Endometrial microvascular endothelial cells (primary cell): Measurements from ENCODE around the gene TCL1A. TPM values are rescaled to one million over a fixed set of nuclear protein-coding genes. Genes with fewer than 3 reads are reported as not detected.
"Not testable (repeated sequence)": the region's sequence is repeated elsewhere in the genome, so short reads cannot be mapped to it uniquely, and the experiment has no call there.

ENCODE experiments used
- in situ Hi-C: cut with HindIII; loops from 2 replicates; pipeline ENCODE4 v1.10.0; 2017; ENCODE audit warnings: low sequenced_read_pairs, low pct_unique_long_range_greater_than_20kb; ENCODE audit errors: inconsistent ontology term
- total RNA-seq: library from RNA; depleted of rRNA; stranded (reverse); fragments of >200 nt; gene quantifications from one replicate; pipeline ENCODE4 v1.2.3, GENCODE V29; 2015; ENCODE audit errors: inconsistent ontology term

Gene TCL1A, protein sequence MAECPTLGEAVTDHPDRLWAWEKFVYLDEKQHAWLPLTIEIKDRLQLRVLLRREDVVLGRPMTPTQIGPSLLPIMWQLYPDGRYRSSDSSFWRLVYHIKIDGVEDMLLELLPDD
- not detected for total RNA-seq

DNA sequence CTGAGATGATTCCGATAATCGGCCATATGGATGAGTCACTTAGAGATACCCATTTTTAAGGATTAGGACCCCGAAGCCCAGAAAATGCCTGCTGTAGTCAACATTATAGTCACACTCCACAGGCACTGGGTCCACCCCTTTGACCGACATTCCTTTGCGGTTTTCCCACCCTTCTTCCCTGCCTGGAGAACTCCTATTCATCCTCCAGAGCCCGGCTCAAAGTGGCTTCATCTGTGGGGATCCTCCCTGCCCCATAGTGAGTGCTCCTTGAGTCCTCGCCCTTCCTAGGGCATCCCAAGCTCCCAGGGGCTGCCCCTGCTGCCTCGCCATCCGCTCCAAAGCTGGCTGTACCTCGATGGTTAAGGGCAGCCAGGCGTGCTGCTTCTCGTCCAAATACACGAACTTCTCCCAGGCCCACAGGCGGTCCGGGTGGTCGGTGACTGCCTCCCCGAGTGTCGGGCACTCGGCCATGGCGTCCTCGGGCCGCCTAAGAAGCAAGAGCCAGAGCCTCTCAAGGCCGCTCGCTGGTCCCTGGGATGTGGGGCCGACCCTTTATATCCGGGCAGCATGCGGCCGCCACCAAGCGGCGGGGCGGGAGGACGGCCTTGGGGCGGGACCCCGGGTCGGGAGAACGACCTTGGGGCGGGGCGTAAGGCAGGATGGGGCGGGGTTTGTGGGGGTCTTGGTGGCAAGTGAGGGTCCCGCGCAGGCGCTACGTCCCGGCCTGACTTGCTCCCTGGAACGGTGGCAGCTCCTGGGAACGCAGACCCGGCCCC is at the start of gene TCL1A:
Gene TCL1A (minus strand): TSS at position 530 of the 776 bp plus-strand sequence. CDS start 59 bp downstream, at position 471.
- in situ Hi-C loops: no loop called here

DNA sequence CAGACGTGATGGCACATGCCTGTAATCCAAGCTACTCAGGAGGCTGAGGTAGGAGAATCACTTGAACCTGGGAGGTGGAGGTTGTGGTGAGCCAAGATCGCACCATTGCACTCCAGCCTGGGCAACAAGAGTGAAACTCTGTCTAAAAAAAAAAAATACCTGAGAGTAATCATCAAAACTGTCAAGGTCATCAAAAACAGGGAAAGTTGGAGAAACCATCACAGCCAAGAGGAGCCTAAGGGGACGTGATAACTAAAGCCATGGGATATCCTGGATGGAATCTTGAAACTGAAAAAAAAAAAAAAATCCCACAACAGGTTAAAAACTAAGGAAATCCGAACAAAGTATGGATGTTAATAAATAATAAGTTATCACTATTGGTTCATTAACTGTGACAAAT is 49.1 kb upstream of the TCL1A start:
- in situ Hi-C loops: not testable (repeated sequence)

DNA sequence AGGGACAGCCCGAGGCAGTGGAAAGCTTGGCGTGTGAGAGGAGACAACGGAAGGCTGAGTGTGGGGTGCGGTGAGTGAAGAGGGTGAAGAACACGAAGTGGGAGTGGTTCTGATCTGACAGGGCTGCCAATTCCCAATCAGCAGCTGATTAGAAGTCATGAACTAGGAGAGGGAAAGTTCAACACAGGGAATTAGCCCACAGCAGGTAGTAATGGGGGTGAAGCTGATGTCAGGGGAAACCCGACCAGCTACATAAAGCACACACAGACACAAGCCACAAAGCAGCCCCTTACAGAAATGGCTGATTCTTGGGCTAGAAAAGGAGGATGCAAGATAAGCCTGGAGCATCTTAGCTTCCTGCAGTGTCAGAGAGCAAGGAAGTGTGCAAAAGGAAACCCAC is 47.5 kb upstream of the TCL1A start:
- in situ Hi-C loops: no loop called here

DNA sequence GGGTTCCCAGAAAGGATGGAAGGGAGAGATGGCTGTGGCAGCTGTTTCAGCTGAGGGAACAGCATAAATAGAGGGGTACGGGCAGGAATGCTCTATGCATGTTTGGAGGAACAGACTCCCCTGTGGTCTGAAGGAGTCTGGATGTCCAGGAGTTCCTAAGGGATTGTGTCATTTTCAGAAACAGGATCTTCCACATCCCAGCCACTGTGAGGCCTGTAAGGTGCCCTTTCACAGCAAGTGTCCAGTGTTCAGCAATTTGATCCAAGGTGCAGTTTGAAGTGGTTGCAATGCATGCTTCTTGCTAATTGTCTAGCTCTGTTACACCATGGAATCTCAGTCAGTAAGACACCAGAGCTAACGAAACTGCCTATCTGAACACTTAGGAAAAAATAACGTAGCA is 46.7 kb upstream of the TCL1A start:
- in situ Hi-C loops: no loop called here

DNA sequence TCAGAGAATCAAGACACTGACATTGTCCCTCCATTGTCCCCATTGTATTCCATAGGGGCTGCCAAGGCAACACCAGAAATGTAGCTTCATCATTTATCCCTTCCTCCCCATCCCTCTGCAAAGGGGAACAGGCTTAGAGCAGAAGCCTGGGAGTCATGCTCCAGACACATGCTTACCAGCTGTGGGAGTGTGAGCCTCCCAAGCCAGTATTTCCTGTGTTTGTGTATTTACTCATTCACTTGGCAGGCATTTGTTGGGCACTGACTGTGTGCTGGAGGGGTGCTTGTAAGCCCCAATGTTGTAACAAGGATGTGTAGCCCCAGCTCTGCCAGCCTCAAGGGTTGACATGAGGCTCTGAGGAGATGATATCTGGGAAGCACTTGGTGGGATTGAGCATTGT is 46.0 kb upstream of the TCL1A start:
- in situ Hi-C loops: no loop called here

DNA sequence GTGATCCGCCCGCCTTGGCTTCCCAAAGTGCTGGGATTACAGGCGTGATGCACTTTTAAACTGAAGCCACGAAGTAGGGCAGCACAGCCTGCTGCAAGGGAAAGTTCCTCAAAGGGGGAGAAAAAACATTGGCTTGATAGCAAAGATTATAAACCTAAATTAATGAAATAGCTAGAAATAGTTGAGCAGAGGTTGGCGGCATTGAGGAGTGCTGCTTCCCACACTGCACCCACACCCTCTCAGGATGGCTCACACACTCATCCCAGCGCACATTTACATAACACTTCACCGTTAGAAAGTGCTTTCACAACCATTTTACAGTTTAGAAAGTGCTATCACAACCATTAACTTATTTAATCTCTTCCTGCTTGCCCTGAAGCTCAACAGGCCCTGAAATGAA is 44.4 kb upstream of the TCL1A start:
- in situ Hi-C loops: no loop called here

DNA sequence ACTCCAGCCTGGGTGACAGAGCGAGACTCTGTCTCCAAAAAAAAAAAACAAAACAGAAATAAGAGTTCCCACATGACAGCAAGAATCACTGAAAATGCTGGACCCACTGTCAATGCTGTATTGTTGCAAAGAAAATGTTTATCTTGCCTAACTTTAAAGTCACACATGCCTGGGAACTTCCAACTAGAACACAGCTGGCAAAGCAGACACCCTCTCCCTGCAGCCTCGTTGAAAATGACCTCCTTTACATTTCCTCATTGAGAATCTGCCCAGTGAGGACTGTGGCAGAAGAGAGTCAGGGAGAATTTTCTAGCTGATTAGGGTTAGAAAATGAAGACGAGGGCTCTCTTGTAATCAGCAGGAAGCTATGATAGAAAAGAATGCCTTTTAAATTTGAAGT is 42.8 kb upstream of the TCL1A start:
- in situ Hi-C loops: no loop called here

DNA sequence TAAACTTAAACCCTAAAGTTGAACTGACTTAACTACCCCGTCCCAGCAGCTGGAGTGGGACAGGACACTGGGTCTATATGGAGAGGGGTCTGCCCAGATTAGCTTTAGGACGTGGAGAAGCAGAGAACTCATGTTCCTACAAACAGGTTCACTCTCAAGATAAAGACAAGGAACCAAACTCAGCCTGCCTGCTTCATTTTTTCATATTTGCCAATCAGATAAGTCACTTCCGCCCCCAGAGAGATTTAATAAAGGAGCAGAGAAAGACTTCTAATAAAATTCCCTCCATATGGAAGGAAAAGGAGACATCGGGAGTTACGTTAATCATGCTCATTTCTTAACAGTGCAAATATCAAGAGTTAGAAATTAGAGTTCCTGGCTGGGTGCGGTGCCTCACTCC is 42.2 kb upstream of the TCL1A start:
- in situ Hi-C loops: no loop called here

DNA sequence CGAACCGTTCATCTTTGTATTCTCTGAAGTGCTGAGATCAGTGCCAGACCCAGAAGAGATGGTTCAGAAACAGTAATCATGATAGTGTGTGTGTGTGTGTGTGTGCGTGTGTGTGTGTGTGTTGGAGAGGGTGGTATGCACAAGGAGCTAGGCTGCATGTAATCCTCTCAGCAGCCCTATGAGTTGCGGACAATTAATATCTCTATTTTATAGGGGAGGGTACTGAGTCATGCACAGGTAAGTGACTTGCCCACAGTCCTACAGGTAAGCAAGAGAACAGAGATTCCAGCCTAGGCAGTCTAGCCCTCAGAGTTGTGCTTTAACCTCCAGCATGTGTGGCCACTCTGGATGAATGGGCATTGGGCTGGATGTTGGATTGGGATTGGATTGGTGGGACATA is 27.9 kb upstream of the TCL1A start:
- in situ Hi-C loops: no loop called here

DNA sequence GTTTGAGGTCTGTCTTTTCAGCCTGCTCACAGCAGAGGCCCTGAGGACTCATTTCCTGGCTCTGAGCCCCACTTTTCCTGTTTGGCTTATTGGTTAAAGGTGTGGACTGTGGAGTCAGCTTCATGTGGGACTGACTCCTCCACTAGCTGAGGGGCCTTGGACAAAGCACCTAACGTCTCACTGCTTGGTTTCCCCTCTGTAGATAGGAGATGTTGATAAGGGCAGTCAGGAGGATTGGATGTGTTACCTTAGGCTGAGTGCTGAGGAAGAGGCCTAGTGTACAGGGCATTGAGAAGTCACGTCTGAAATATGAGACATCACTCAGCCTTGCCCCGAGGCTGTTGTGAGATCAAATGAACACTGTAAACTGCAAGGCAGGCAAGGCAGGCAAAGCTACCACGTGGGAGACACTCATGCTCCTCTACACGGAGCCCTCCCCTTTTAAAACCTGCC is 27.1 kb upstream of the TCL1A start:
- in situ Hi-C loops: no loop called here

DNA sequence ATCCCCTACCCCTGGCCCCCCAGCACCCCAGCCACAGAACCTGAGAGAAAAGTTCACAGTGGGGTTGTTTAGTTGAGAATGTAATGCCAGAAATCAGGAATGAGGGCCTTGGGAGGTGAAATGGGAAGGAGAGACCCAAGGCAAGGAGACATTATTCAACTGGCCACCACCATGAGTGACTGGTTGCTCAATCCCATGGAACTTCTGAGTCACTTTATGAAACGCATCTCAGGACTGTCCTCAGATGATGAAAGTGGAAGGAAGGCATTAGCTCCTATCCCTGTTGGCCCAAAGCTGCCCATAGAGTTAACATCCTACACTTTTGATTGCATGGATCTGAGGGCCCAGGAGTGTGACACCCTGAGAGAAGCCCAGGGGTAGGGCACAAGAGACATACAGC is 25.4 kb upstream of the TCL1A start:
- in situ Hi-C loops: no loop called here

DNA sequence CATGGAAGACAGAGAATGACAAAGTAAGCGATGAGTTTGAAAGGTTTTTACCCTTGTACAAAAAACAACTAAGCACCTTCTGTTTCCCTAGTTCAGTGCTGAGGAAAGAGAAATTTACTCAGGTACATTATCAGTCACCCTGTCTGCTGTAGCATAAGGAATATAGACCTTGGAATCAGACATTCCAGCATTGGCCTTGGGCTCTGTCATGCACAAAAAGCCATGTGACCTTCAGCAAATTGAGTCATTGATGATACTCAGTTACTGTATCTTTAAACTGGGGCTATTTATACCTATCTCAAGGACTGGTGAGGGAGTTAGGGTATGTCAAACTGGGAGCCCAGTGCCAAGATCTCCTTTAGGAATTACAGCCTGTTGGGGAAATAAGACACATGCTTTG is 19.3 kb upstream of the TCL1A start:
- in situ Hi-C loops: no loop called here

DNA sequence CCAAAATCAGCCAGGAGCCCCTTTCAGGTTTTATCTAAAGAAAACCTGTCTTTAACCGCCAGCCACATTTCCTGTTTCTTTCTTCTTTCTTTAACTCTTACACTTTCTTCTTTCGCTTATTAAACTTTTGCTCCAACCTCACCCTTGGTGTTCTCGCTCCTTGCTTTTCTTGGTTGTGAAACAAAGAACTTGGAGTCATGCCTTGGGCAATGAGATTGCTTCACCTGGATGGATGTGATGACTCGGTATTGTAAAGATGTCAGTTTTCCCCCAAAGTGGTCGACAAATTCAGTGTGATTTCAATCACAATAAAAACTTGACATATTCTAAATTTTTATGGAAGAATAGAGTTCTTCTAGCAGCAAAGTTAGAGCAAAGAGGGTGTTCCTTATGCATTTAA is 16.2 kb upstream of the TCL1A start:
- in situ Hi-C loops: no loop called here

DNA sequence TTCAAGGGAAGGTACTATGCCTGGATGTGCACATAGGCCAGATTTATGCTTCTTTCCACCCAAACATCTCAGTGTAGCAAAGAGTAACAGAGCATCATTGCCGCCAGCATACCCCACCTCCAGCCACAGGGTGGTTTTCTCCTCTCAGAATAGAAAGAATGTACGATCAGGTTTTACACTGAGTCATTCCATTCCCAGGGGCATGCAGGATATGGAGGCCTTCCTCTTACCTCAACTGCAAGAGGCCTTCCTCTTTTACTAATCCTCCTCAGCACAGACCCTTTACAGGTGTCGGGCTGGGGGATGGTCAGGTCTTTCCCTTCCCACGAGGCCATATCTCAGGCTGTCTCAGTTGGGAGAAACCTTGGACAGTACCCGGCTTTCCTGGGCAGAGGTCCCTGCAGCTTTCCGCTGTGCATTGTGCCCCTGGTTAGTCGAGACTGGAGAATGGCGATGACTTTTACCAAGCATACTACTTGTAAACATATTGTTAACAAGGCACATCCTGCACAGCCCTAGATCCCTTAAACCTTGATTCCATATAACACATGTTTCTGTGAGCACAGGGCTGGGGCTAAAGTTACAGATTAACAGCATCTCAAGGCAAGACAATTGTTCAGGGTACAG is 15.6 kb upstream of the TCL1A start:
- in situ Hi-C loops: not testable (repeated sequence)

DNA sequence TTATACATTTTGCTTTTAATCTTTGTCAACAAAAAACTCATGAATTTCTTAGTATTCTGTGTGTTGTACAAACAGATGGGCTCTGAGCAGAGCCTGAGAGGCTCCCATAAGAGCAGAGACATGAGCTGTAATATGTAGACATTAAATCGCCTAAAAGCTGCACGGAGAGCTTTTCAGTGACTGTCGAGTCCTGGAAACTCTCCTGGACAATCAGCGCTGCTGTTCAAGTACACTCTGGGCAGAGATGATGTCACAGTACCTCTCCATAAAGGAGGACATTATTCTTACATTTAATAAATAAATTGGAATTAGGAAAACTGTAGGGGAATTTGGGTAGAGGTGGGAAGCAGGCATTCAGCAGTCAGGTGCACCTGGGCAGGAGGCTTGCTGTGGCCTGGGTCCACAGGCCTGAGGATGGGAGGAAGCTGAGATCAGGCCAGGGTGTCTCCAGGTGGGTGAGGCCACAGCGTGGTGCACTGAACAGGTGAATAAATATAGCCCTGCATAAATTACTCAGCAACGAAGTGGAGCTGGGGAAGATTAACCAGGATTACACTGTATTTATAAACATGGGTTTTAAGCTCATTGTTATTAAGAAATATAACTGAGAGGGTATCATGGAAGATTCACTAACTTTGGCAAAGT is 13.3 kb upstream of the TCL1A start:
- in situ Hi-C loops: no loop called here

DNA sequence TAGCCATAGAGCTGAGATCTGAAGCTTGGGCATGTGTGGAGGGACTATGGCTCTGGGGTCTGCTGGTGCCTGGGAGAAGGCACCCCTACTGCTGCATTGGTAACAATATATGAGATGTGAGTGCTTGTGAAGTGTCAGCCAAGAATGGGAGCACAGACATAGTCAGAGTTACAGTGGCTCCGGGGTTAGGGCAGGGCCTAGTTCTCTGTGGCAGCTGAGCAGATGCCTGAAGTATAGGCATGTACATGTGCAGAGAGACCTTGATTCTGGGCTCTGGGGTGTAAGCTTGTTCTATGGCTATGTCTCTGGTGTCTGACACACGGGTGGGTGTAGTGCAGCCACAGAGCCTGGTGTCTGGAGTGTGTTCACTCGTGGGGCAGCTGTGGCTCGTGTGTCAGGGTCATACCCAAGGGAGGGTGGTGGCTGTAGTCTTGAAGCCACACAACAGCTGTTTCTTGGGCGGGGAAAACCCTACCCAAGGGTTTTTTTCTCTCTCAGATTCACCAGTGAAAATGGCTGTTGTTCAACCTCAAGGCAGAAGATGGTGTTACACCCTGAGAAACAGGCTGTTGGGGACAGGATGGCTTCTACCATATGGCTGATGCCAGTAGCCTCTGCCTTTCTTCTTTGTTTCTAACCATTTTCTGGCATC is 11.9 kb upstream of the TCL1A start:
- in situ Hi-C loops: no loop called here

DNA sequence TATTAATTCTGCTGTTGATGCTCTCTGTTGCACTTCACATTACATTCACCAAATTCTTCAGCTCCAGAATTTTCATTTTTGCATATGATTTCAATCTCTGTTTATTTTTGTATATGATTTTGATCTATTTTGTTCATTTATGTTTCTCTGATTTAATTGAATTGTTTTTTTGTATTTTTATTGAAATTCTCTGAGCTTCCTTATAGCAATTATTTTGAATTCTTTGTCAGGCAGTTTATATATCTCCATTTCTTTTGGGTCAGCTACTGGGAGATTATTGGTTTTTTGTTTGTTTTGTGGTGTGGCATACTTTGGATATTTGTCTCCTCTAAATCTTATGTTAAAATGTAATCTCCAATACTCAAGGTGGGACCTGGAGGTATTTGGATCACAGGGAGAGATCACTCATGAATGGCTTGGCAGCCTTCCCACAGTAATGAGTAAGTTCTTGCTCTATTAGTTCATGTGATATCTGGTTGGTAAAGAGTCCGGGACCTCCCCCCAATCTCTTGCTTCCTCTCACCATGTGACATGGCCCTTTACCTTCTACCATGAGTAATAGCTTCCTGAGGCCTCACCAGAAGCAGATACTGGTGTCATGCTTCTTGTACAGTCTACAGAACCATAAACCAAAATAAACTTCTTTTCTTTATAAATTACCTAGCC is 8.7 kb upstream of the TCL1A start:
- in situ Hi-C loops: no loop called here

DNA sequence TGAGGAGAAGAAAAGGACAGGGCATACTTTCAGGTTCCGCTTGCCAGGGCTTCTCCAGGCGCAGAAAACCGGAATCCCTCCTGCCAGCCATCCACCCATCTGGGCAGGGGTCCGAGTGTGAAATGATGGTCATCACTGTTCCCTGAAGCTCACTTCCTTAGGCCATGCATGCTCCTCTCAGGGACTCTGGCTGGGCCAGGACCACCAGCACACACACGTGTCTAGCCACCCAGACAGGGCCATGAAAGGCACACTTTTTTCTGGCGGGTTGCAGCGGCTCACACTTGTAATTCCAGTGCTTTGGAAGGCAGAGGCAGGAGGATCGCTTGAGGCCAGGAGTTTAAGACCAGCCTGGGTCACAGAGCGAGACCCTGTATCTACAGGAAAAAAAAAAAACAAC is 1.5 kb downstream of the TCL1A start:
- in situ Hi-C loops: no loop called here
